Epithelial cell of proximal tubule (primary cell): ENCODE measurements around the gene ROS1. TPM values are rescaled to one million over a fixed set of nuclear protein-coding genes. Genes with fewer than 3 reads are reported as not detected.

Source experiments
- DNase-seq: peaks from one replicate; pipeline ENCODE4 v3.0.0-alpha.2; 2011; ENCODE audit warnings: low read depth
- H3K4me3 ChIP-seq: 2 replicates; pipeline ENCODE4 v1.5.1; 2011; ENCODE audit warnings: low read depth, mild to moderate bottlenecking, low read length
- total RNA-seq: library from RNA; depleted of rRNA; stranded (reverse); fragments of >200 nt; gene quantifications from 2 replicates; pipeline ENCODE4 v1.2.3, GENCODE V29; 2015
- TF ChIP-seq, protein P1 (sequence below): conservative IDR thresholded peaks from 2 replicates; pipeline ENCODE4 v1.5.1; 2012; ENCODE audit warnings: low read depth, mild to moderate bottlenecking, low read length

ROS1 gene
- total RNA-seq, 1 donor from 2014 or later = not detected

DNA sequence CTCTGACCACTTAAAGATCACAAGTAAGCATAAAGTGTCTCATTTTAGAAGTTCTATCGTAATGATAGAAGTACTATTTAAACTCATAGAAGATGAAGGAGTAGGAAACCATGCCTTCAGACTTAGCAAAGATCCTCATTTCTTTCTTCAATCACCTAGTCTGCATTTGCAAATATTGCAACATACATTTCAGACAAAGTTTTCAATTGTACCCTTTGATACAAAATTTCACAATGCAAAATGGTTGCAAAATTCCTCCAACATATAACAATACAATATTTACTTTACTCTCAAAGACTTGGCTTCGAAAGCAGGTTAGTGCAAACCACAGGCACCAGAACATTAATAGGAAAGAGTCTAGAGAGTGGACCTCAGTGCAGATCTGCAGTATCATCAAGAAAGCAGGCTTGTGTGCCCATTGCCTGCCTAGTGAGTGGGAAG lies 16.1 kb upstream of the ROS1 start:
- TF ChIP-seq, protein P1, sequence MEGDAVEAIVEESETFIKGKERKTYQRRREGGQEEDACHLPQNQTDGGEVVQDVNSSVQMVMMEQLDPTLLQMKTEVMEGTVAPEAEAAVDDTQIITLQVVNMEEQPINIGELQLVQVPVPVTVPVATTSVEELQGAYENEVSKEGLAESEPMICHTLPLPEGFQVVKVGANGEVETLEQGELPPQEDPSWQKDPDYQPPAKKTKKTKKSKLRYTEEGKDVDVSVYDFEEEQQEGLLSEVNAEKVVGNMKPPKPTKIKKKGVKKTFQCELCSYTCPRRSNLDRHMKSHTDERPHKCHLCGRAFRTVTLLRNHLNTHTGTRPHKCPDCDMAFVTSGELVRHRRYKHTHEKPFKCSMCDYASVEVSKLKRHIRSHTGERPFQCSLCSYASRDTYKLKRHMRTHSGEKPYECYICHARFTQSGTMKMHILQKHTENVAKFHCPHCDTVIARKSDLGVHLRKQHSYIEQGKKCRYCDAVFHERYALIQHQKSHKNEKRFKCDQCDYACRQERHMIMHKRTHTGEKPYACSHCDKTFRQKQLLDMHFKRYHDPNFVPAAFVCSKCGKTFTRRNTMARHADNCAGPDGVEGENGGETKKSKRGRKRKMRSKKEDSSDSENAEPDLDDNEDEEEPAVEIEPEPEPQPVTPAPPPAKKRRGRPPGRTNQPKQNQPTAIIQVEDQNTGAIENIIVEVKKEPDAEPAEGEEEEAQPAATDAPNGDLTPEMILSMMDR = no peak
- DNase-seq = no peak
- no peak overlapping the region for H3K4me3 ChIP-seq

DNA sequence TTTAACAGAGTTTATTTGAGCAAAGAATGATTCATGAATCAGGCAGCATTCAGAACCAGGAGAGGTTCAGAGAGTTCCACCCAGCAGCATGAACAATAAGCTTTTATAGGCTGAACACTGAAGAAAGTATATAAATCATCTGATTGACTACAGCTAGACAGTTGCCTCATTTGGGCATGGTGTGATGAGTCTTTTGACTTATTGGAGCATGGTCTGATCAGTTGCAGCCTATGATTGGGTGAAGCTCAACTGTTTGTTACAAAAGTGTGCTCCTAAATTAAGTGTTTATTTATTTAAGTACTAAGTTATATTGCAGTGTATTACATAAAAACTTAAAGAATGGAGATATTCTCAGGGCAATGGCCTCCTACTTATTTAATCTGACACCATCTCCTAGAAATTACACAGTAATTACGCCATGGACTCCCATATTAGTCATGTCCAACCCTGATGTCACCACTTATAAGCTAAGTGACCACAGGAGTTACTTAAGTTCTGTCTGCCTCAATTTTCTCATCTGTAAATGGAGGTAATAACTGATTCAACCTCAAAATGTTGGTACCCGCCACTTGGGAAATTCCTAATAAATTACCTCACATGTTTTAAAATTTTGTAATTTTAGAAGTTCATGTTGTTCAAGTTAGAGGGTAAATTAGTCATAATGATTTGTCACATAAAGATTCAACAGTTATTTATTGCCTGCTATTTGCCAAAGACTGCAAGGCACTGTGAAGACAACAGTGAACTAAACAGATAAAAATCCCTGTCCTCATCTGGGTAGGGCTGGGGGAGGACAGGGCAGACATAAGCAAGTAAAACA lies 15.2 kb upstream of the ROS1 start:
- TF ChIP-seq, protein P1 = no peak
- no peak for DNase-seq
- no peak overlapping the region for H3K4me3 ChIP-seq

DNA sequence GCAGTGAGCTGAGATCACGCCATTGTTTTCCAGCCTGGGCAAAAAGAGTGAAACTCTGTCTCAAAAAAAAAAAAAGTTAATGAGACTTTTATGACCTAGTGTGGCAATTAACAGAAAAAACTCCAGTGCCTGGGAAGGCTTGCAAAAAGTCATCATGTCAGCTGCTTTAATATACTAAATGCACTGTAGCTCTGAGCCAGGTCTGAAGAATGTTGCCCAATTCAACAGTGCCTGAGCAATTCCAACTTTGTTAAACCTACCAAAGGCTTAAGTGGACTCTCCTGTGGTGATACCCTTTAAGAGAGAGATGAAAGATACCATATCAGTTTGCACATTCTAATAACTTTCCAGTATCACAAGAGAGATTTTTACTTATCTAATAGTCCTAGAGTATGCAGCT lies 6.5 kb upstream of the ROS1 start:
- no peak for DNase-seq
- H3K4me3 ChIP-seq = no peak overlapping the region
- TF ChIP-seq, protein P1 = no peak

DNA sequence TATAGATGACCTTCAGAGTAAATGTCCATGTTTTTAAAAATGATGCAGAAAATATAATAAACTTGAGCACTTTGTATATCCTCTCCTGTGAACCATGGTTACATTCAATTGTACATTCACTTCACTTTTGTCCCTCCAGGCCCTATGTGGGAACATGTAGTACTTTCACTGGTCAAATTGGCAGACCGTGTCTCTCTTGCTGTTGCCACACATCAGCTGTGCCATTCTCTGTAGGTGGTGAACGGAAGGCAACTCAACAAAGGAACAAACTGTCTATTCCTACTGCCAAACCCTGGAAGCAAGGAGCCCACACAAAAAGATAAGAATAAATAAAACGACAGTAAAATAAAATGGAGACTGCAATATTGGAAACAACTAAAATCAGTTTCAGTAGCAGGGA lies 2.0 kb downstream of the ROS1 start:
- no peak overlapping the region for H3K4me3 ChIP-seq
- no peak for DNase-seq
- TF ChIP-seq, protein P1 = no peak

DNA sequence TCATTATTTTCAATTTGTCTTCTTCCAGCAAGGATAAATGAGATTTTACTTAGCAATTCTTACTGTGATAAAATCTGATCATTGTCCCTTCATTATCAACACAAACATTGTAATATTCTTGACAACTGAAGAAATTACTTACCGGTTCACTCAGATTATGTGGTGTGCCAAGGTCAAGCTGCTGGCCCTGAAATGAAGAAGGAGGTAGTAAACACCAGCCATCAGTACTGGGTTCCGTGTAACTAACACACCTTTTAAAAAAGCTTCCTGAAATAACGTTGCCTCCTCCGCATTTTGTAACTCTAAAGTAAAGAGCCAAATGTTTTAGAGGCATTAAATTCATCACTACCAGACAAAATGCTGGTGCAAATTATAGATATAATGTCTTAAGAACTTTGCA lies 7.4 kb downstream of the ROS1 start:
- TF ChIP-seq, protein P1 = no peak
- DNase-seq = no peak

DNA sequence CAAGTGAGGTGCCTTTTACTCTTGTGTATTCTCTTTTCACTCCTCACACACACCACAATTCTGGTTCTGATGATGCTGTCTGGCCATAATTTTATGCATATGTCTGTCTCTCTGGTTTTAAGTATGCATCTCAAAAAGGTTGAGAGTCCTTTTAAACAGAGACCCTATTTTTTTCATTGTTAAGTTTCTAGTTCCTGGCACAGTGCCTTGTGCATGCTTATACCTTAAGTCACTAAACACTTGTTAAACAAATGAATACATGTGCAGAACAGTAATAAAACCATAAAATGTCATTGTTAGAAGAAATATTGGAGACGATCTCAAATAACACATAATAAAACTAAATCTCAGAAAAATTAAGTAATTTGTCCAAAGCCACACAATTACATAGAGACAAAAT lies 7.9 kb downstream of the ROS1 start:
- DNase-seq = no peak
- TF ChIP-seq, protein P1 = no peak
- no peak overlapping the region for H3K4me3 ChIP-seq

More for the DNA sequence above, 7.4 kb downstream of the ROS1 start:
- H3K4me3 ChIP-seq = no peak overlapping the region

DNA sequence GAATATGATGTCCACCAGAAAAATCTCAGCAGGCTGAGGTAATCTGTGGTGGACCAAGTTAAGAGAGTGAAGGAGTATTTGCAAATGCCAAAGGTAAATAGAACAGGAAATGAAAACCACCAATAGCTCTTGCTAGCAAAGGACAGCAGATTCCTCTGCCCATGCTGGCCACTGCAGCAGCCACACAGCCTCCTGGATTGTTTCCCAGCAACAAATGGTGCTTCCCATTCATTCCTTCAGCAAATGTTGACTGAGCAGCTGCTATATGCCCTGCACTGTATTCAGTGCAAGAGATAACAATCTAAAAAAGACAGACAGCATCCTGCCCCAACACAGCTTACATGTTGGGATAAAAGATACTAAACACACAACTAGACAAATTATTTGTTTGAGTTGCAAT lies 11.0 kb downstream of the ROS1 start:
- no peak overlapping the region for H3K4me3 ChIP-seq
- TF ChIP-seq, protein P1 = no peak
- no peak for DNase-seq
